ENCODE measurements around the gene ROR1.

ROR1 gene

GRCh38 chr1:63916485-63917360 lies 142.9 kb downstream of the ROR1 start:
- H3K27me3 ChIP-seq (ENCODE audit: control insufficient read depth in 1 of 2, insufficient read depth in 2 of 2, low read length in 2 of 2) = no peaks in the 10 kb centered on the region
- H3K4me1 ChIP-seq (ENCODE audit: insufficient read depth, low read length) = peaks cover 33% of the 10 kb centered on the region
- no peak overlapping the region for H3K9ac ChIP-seq (ENCODE audit: low read length)
- H3K36me3 ChIP-seq (ENCODE audit: insufficient read depth, low read length) = no peaks in the 10 kb centered on the region
- H3K4me3 ChIP-seq (ENCODE audit: low read depth in 1 of 2, low read length in 2 of 2) = no peak overlapping the region
- H3K27ac ChIP-seq (ENCODE audit: low read depth, low read length) = no peak overlapping the region
- no peaks in the 10 kb centered on the region for H3K9me3 ChIP-seq (ENCODE audit: low read length)

DNA sequence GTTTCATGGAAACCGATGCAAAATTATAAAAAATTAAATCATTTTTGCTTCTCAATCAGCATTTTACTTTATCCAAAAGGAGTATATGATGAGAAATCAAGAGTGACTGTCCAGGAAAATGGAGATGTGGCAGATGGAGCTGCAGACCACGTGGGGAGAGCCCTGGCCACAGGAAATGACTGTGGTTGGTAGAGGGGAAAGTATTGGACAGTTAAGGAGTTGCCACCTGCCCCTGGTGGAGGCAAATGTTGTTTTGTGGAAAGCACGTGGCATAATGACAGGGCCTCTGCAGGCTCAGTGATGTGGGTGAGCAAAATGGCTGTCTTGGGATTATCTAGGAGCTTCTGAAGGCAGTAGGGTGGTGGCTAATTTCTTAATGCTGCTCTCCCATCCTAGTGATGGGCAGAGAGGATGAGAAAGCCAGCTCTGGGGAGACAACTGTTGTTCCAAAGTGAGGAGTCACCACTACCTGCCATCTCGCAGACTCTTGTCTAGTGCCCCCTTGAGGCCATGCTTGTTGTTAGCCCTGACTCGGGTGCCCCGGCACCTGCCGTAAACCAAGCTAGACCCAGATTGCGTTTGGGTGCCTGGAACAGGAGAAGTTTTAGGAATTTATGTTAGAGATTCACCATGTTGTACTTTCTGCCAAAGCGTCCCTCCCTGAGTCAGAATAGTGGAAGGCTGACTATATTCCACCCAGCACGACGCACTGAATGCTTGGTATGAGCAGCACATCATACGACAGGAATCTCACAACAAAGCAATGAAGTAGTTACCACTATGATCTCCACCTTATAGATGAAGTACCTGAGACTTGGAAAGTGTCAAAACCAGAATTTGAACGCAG lies 144.0 kb downstream of the ROR1 start:
- Histone ChIP-seq H3K9ac (ENCODE audit: low read length) (no peak overlapping the region), H3K9me3 (ENCODE audit: low read length) (no peaks in the 10 kb centered on the region), H3K4me1 (ENCODE audit: insufficient read depth, low read length) (peaks cover 32% of the 10 kb centered on the region), H3K4me3 (ENCODE audit: low read depth in 1 of 2, low read length in 2 of 2) (no peak overlapping the region), H3K36me3 (ENCODE audit: insufficient read depth, low read length) (no peaks in the 10 kb centered on the region), H3K27ac (ENCODE audit: low read depth, low read length) (no peak overlapping the region), H3K27me3 (ENCODE audit: control insufficient read depth in 1 of 2, insufficient read depth in 2 of 2, low read length in 2 of 2) (no peaks in the 10 kb centered on the region)

- Histone ChIP-seq H3K36me3 (ENCODE audit: insufficient read depth, low read length) (no peaks in the 10 kb centered on the region), H3K9ac (ENCODE audit: low read length) (no peak overlapping the region), H3K27ac (ENCODE audit: low read depth, low read length) (no peak overlapping the region), H3K27me3 (ENCODE audit: control insufficient read depth in 1 of 2, insufficient read depth in 2 of 2, low read length in 2 of 2) (no peaks in the 10 kb centered on the region), H3K4me3 (ENCODE audit: low read depth in 1 of 2, low read length in 2 of 2) (no peak overlapping the region), H3K9me3 (ENCODE audit: low read length) (no peaks in the 10 kb centered on the region), H3K4me1 (ENCODE audit: insufficient read depth, low read length) (peaks cover 30% of the 10 kb centered on the region)
Measured at GRCh38 chr1:63918418-63918945, 144.7 kb downstream of the ROR1 start.

GRCh38 chr1:63920154-63921117 lies 146.6 kb downstream of the ROR1 start:
- H3K36me3 ChIP-seq (ENCODE audit: insufficient read depth, low read length) = no peaks in the 10 kb centered on the region
- no peak overlapping the region for H3K27ac ChIP-seq (ENCODE audit: low read depth, low read length)
- no peaks in the 10 kb centered on the region for H3K27me3 ChIP-seq (ENCODE audit: control insufficient read depth in 1 of 2, insufficient read depth in 2 of 2, low read length in 2 of 2)
- H3K4me1 ChIP-seq (ENCODE audit: insufficient read depth, low read length) = peaks cover 14% of the 10 kb centered on the region
- H3K4me3 ChIP-seq (ENCODE audit: low read depth in 1 of 2, low read length in 2 of 2) = no peak overlapping the region
- H3K9me3 ChIP-seq (ENCODE audit: low read length) = no peaks in the 10 kb centered on the region
- no peak overlapping the region for H3K9ac ChIP-seq (ENCODE audit: low read length)

DNA sequence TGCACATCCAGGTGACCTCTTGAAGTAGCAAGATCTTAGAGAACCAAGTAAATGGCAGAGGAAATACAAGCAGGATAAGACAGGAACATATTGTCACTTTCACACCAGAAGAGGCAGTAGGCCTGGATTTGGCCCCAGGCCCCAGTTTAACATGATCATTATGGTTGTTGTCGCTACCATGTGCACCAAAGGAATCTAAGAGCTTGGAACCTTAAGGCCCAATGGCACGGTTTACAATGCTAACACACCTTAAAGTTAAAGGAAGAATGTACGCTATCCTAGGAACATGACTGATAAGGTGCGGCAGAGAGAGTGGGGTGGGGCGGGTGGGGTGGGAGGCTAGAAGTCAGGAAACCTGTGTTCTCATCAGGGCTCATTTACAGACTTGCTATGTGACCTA lies 147.5 kb downstream of the ROR1 start:
- Histone ChIP-seq H3K4me3 (ENCODE audit: low read depth in 1 of 2, low read length in 2 of 2) (no peak overlapping the region), H3K9ac (ENCODE audit: low read length) (no peak overlapping the region), H3K27me3 (ENCODE audit: control insufficient read depth in 1 of 2, insufficient read depth in 2 of 2, low read length in 2 of 2) (no peaks in the 10 kb centered on the region), H3K36me3 (ENCODE audit: insufficient read depth, low read length) (no peaks in the 10 kb centered on the region), H3K4me1 (ENCODE audit: insufficient read depth, low read length) (peaks cover 14% of the 10 kb centered on the region), H3K9me3 (ENCODE audit: low read length) (no peaks in the 10 kb centered on the region), H3K27ac (ENCODE audit: low read depth, low read length) (no peak overlapping the region)

DNA sequence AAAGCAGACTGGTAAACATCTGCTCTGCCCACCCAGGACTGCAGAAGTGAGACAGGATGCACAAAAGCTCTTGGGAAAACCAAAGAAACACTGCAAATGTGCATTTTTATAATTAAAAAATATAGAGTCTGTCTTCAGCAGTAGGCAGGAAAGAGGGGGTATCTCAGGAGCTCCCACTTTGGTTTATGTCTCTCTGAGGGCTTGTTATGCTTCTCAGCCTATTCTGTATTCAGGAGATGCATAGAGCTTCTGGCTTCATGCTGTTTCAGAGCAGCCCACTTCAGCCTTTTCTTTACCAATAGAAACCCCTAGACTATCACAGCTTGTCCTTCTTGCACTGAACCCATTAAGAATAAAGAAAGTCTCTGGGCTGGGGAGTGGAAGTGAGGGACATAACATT lies 148.0 kb downstream of the ROR1 start:
- Histone ChIP-seq H3K27me3 (ENCODE audit: control insufficient read depth in 1 of 2, insufficient read depth in 2 of 2, low read length in 2 of 2) (no peaks in the 10 kb centered on the region), H3K9ac (ENCODE audit: low read length) (no peak overlapping the region), H3K9me3 (ENCODE audit: low read length) (no peaks in the 10 kb centered on the region), H3K4me1 (ENCODE audit: insufficient read depth, low read length) (peaks cover 14% of the 10 kb centered on the region), H3K4me3 (ENCODE audit: low read depth in 1 of 2, low read length in 2 of 2) (no peak overlapping the region), H3K27ac (ENCODE audit: low read depth, low read length) (no peak overlapping the region), H3K36me3 (ENCODE audit: insufficient read depth, low read length) (no peaks in the 10 kb centered on the region)

- Histone ChIP-seq H3K36me3 (ENCODE audit: insufficient read depth, low read length) (no peaks in the 10 kb centered on the region), H3K4me1 (ENCODE audit: insufficient read depth, low read length) (peaks cover 19% of the 10 kb centered on the region), H3K27ac (ENCODE audit: low read depth, low read length) (no peak overlapping the region), H3K27me3 (ENCODE audit: control insufficient read depth in 1 of 2, insufficient read depth in 2 of 2, low read length in 2 of 2) (no peaks in the 10 kb centered on the region), H3K9me3 (ENCODE audit: low read length) (no peaks in the 10 kb centered on the region), H3K9ac (ENCODE audit: low read length) (no peak overlapping the region), H3K4me3 (ENCODE audit: low read depth in 1 of 2, low read length in 2 of 2) (no peak overlapping the region)
Measured at GRCh38 chr1:63922848-63923247, 149.0 kb downstream of the ROR1 start.

DNA sequence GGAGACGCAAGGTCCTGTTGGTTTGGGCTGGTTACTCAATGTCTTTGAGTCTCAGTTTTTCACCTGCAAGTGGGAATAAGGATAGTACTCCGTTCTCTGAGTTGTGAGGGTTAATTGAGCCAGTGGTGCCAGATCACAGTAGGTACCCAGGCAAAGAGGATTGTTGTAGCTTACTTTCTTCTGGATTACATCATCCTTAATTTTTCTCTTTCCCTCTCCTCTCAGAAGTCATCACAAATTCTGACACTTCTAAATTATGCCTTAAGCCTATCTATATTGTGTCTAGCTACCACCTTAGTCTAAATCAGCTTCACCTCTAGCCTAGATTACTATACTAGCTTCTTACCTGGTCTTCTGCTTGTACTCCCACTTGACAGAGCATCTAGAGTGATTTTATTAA lies 149.5 kb downstream of the ROR1 start:
- no peak overlapping the region for H3K27ac ChIP-seq (ENCODE audit: low read depth, low read length)
- no peaks in the 10 kb centered on the region for H3K36me3 ChIP-seq (ENCODE audit: insufficient read depth, low read length)
- no peak overlapping the region for H3K4me3 ChIP-seq (ENCODE audit: low read depth in 1 of 2, low read length in 2 of 2)
- no peaks in the 10 kb centered on the region for H3K9me3 ChIP-seq (ENCODE audit: low read length)
- peaks cover 24% of the 10 kb centered on the region for H3K4me1 ChIP-seq (ENCODE audit: insufficient read depth, low read length)
- no peak overlapping the region for H3K9ac ChIP-seq (ENCODE audit: low read length)
- H3K27me3 ChIP-seq (ENCODE audit: control insufficient read depth in 1 of 2, insufficient read depth in 2 of 2, low read length in 2 of 2) = no peaks in the 10 kb centered on the region

DNA sequence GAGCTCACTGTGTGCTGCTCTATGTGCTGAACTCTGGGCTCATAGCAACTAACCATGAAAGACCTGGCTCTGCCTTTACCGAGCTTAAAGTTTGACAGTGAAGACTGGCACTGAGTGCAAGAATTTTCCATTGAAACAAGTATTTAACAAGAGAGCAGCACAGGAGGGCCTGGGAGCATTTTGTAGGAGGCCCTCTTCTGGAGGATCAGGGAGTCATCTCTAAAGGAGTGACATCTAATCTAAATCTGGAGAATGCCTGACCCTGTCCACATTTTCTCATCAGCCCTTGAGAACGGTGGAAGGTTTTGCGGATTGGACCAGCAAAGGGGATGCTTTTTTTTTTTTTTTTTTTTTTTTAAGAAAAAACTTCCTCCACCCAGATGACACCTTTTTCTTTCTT lies 150.8 kb downstream of the ROR1 start:
- no peaks in the 10 kb centered on the region for H3K36me3 ChIP-seq (ENCODE audit: insufficient read depth, low read length)
- no peaks in the 10 kb centered on the region for H3K27me3 ChIP-seq (ENCODE audit: control insufficient read depth in 1 of 2, insufficient read depth in 2 of 2, low read length in 2 of 2)
- no peak overlapping the region for H3K4me3 ChIP-seq (ENCODE audit: low read depth in 1 of 2, low read length in 2 of 2)
- H3K4me1 ChIP-seq (ENCODE audit: insufficient read depth, low read length) = peaks cover 36% of the 10 kb centered on the region
- no peak overlapping the region for H3K9ac ChIP-seq (ENCODE audit: low read length)
- no peaks in the 10 kb centered on the region for H3K9me3 ChIP-seq (ENCODE audit: low read length)
- H3K27ac ChIP-seq (ENCODE audit: low read depth, low read length) = no peak overlapping the region

DNA sequence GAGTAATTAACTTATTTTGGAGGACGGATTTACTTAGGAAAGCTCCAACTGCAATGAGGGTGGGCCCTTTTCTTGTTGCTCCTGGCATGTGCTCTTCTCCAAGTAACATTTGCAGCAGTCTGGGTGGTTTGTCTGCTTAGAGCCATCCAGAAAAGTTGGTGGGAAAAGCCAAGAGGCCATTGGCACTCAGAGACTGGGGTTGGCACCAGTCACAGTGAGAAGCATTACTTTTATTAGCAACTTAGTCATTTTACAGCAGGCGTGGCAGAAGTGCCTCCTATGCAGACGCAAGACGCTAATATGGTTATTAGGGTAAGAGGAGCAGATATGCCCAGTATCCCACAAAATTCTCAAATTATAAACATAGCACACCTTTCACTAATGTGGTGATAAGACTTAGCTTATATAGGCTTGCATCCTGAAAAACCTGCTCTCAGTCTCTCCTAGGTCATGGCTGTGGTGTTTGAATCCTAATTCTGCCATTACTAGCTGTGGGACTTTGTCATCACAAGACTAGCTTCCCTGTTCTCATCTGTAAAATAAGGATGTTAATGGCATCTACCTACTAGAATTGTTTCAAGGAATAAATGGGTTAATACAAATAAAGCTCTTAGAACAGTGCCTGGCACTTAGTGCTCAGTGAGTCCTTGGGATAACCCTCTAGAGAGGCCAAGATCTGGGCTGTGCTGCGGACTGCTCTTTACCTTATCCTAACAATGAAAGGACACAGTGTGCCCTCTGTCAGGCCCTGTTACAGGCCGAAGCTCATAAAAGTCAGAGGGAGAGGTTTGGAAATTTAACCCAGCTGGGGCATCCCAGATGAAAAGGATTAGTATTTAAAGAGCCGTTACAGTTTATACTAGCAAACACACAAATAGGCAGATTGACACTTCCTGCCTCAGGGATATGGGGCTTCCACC lies 154.6 kb downstream of the ROR1 start:
- H3K27me3 ChIP-seq (ENCODE audit: control insufficient read depth in 1 of 2, insufficient read depth in 2 of 2, low read length in 2 of 2) = no peaks in the 10 kb centered on the region
- H3K9ac ChIP-seq (ENCODE audit: low read length) = no peak overlapping the region
- H3K4me3 ChIP-seq (ENCODE audit: low read depth in 1 of 2, low read length in 2 of 2) = peak overlapping the region in 1 of 2 donors; percentile 5
- H3K9me3 ChIP-seq (ENCODE audit: low read length) = no peaks in the 10 kb centered on the region
- no peaks in the 10 kb centered on the region for H3K36me3 ChIP-seq (ENCODE audit: insufficient read depth, low read length)
- peaks cover 22% of the 10 kb centered on the region for H3K4me1 ChIP-seq (ENCODE audit: insufficient read depth, low read length)
- H3K27ac ChIP-seq (ENCODE audit: low read depth, low read length) = no peak overlapping the region
